NCI-H226 (cell line): ENCODE measurements around the gene ASMTL.
"Not testable (repeated sequence)": the region's sequence is repeated elsewhere in the genome, so short reads cannot be mapped to it uniquely, and the experiment has no call there.

Experiments
- DNase-seq: peaks from one replicate; pipeline ENCODE4 v3.0.0-alpha.2; 2015

The ASMTL gene

GRCh38 chrX:1427756-1428155, 25.0 kb downstream of the ASMTL start:
- DNase-seq = no peak

- not testable (repeated sequence) for DNase-seq
These were observed 26.4 kb downstream of the ASMTL start for GRCh38 chrX:1426321-1426720.

DNA sequence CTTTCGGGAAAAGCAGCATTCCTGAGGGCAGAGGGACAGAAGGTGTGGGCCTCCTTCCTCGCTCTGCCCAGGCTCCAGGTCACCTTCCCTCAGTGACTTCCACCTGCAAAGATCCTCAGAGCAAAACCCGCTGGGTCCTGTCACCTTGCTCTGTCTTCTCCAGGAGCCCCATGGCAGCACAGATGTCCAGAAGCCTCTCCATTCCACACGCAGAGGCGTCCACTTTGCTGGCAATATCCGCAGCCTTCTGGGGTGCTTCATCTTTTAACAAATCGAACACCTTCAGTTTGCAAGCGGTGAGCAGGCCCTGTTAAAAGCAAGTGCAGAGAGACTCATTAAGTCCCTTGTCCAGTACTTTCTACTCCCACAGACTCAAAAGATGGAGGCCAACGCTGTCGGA, 27.3 kb downstream of the ASMTL start:
- DNase-seq = no peak

- DNase-seq = no peak
These were observed 28.4 kb downstream of the ASMTL start for GRCh38 chrX:1424147-1424851.

DNA sequence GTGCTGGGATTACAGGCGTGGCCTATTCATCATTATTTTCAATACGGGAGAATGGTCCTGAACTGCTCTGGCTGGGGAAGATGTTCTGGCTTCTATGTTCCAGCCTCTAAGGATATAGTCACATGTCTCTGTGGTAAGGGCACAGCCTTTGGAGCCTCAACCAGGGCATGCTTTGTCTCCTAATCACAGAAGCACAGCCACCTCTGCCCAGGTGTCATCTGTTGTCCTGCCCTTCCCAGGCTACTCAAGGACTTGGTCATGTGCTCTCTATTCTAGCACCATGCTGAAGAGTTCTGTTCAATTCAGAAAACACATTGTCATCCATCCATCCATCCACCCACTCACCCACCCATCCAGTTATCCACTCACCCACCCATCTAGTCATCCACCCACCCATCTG, 29.5 kb downstream of the ASMTL start:
- DNase-seq = no peak

- DNase-seq = no peak
These were observed 30.6 kb downstream of the ASMTL start for GRCh38 chrX:1422135-1422465.

- no peak for DNase-seq
These were observed 31.1 kb downstream of the ASMTL start for GRCh38 chrX:1421433-1422134.

- DNase-seq = no peak
These were observed 32.3 kb downstream of the ASMTL start for GRCh38 chrX:1420371-1420770.

DNA sequence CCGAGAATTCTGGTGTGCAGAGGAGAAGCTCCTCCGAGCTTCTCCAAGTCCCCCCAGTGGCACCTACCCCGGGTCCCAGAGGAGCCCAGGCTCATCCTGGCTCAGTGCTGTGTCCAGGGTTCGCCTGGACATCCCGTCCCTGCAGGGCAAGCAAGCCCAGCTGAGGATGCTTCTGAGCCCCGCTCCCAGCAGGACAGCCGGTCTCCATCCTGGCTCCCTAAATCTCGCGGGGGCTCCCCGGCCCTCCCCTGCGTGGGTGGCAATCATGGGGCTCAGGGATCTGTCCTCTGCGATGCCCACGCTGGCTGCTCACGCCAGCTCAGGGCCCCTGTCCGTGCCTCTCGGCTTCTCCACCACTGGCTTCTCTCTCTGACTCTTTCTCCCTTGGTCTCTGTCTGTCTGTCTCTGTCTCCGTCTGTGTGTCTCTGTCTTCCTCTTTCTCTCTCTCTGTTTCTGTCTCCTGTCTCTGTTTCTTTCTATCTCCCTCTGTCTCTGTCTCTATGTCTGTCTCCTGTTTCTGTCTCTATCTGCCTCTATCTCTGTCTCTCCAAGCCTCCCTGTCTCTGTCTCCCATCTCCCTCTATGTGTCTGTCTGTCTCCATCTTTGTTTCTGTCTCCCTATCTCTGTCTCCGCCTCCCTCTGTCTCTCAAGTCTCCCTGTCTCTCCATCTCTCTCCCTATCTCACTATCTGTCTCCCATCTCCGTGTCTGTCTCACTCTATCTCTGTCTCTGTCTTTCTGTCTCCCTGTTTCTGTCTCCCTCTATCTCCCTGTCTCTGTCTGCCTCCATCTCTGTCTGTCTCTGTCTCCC, 33.0 kb downstream of the ASMTL start:
- no peak for DNase-seq

- no peak for DNase-seq
These were observed 33.7 kb downstream of the ASMTL start for GRCh38 chrX:1418901-1419544.

DNA sequence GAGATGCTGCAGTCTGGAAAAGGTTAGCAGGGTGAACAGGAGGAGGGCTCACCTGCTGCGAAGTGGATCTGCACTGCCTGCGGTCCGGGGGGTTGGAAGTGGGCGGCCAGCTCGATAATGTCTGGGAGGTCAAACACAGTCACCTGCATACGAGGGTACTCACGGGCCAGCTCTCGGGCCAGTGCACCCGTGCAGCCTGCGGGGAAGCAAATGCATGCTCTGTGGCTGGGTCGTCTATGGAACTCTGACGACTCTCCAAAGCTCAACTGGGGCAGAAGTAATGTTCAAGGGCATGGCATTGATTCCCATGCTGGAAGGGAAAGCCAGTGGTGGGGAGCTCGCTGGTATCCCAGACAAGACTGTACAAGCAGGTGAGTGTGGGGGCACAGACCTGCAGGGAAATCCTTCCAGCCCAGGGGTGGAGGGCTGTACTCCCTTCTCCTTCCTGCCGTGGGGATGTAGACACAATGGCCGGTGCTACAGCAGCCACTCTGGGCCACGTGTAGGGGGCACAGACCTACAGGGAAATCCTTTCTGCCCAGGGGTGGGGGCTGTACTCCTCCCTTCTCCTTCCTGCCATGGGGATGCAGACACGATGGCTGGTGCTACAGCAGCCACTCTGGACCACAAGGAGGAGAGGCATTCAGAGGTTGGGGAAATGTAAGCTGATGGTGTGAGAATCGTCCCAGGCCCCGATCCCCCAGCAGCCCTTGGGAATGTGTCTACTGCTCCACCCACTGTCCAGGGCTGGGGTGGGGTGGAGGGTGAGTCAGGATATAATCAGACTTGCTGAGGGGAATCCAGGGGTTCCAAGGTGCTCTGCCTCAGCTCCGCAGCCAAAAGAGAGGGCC, 34.6 kb downstream of the ASMTL start:
- no peak for DNase-seq

DNA sequence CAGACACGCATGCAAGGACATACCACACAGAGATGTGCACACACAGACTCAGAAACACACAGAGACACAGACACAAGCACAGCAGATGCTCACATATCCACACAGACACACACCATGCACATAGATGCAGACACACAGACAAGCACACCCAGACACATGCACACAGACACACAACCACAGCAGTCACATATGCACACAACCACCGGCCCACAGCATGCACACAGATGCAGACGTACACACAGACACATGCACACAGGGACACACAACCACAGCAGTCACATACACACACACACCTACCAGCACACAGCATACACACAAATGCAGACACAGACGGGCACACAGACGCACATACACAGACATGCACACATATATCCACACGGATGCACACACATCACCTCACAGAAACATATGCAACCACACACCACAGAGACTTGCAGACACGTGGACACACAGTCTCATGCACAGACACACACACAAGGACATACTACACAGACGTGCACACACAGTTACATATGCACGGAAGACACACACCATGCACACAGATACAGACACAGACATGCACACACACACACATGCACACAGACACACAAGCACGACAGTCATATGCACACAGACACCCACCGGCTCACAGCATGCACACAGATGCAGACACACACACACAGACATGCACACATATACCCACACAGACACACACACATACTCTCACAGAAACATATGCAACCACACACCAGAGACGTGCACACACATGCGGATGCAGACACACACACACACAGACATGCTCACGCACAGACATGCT, 35.5 kb downstream of the ASMTL start:
- DNase-seq = no peak

DNA sequence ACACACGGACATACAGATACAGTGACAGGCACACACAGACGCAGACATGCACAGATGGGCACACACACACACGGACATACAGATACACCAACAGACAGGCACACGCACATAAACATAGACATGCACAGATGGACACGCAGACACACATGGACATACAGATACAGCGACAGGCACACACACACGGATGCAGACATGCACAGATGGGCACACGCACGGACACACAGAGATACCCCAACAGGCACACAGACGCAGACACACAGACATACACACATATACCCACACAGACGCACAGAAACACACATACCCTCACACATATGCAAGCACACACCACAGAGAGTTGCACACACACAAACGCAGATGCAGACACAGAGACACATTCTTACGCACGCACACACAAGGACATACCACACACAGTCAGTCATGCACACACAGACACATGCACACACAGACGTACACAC, 36.4 kb downstream of the ASMTL start:
- DNase-seq = no peak

DNA sequence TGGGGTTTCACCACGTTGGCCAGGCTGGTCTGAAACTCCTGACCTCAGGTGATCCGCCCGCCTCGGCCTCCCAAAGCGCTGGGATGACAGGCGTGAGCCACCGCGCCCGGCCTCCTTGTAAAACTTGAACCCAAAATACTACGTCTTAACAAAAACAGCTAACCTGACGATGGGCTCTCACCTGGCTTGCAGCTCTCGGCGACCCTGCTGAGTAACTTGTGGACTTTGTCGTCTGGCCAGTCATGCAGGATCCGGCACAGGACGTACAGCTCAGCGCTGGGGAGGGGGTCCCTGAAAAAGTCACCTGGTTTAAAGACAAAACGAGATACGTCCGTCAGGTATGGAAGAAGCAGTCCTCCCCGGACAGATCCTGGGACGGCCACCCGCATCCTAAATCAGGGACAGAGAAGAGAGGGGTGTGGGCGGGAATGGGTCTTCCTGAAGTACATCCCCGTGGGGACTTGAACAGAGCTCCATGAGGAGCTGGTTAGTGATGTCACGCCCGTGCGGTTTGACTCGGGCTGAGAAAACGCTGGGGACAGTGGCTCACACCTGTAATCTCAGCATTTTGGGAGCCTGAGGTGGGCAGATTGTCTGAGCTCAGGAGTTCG, 40.1 kb downstream of the ASMTL start:
- no peak for DNase-seq

DNA sequence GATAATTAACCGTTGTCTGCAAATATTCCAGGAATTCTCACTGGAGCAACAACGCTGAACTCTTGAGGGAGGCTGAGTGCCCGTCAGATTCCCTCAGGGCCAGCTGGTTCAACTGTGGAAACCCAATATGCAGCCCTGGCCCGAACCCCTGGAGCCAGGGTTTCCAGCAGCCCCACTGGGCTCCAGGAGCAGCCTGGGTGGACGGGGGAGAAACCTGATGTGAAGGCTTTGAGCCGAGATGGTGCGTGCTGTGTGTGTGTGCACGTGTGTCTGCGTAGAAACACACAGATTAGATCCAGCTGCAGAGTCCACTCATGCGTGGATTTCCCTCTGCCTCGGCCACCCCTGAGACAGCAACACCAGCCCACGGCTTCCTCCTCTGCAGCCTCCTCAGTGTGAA, 41.4 kb downstream of the ASMTL start:
- DNase-seq = no peak

- DNase-seq = no peak
These were observed 45.7 kb downstream of the ASMTL start for GRCh38 chrX:1407035-1407434.

- DNase-seq = not testable (repeated sequence)
These were observed 46.9 kb downstream of the ASMTL start for GRCh38 chrX:1405769-1406168.

DNA sequence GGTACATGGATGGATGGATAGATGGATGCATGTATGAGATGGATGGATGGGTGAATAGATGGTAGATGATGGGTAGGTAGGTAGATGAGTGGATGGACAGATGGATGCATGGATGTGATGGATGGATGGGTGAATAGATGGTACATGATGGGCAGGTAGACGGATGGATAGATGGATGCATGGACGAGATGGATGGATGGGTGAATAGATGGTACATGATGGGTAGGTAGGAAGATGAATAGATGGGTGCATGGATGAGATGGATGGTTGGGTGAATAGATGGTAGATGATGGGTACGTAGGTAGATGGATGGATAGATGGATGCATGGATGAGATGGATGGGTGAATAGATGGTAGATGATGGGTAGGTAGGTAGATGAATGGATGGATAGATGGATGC, 48.8 kb downstream of the ASMTL start:
- DNase-seq = not testable (repeated sequence)

- no peak for DNase-seq
These were observed 49.5 kb downstream of the ASMTL start for GRCh38 chrX:1403228-1403627.

- DNase-seq = no peak
These were observed 50.9 kb downstream of the ASMTL start for GRCh38 chrX:1401611-1402430.
